Measurements from ENCODE around the gene JAML. TPM values are rescaled to one million over a fixed set of nuclear protein-coding genes. Genes with fewer than 3 reads are reported as not detected.

JAML gene
- total and polyA plus RNA-seq, 2 donors = 39.7 to 58.8 TPM

DNA sequence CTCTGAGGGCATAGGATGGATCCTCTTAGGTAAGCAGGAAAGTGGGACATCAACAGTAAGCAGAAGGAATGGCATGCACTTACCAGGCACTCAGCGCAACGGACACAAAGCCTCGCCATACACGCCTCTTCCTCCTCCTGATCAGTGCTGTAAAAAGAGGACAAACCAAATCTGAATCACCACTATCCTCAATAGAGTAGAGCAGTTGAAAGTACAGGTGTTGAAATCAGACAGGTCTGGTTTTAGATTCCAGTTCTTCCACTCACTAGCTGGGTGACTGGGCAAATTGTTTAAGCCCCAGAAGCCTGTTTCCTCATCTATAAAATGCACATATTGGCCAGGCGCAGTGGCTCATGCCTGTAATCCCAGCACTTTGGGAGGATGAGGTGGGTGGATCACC, 8.6 kb upstream of the JAML start:
- Histone ChIP-seq H3K9me3 (ENCODE audit: control insufficient read depth in 2 of 2, insufficient read depth in 1 of 2, low read length in 1 of 2) (no peaks in the 10 kb centered on the region), H3K27ac (ENCODE audit: low read depth in 1 of 2, low read length in 1 of 2) (no peak overlapping the region), H3K4me1 (ENCODE audit: control insufficient read depth in 2 of 2, insufficient read depth in 2 of 2, low read length in 2 of 2) (peaks cover 0 to 6% of the 10 kb centered on the region in 2 donors), H3K4me3 (ENCODE audit: low read length in 2 of 2) (no peak overlapping the region), H3K27me3 (ENCODE audit: control insufficient read depth in 2 of 2, insufficient read depth in 1 of 2, low read length in 1 of 2) (no peaks in the 10 kb centered on the region), H3K36me3 (ENCODE audit: control insufficient read depth in 2 of 2, insufficient read depth in 2 of 2, low read length in 1 of 2) (peaks cover 0 to 2% of the 10 kb centered on the region in 2 donors)
- DNase-seq (ENCODE audit: low read depth in 6 of 9, low spot score in 9 of 9) = no peak
- 98% methylated on average over 5 of the region's 5 CpGs for WGBS

DNA sequence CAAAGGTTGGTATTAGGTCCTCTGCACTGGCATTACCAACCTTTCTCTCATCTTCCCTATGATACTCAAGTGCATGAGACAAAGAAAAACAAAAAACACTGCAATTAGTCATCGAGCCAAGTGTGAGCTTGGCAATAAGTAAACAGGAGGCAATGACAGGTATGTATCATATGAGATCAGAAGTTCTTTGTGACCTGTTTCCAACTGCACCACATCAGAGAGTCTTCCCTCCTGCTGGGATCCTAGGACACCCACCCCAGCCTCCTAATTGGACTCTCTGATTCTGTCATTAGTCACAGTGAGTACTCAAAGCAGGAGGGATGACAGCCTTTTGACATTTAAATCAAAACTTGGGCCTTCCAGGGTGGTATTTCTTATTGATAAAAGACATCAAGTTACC, 7.8 kb upstream of the JAML start:
- Histone ChIP-seq H3K9me3 (ENCODE audit: control insufficient read depth in 2 of 2, insufficient read depth in 1 of 2, low read length in 1 of 2) (no peaks in the 10 kb centered on the region), H3K4me3 (ENCODE audit: low read length in 2 of 2) (no peak overlapping the region), H3K27me3 (ENCODE audit: control insufficient read depth in 2 of 2, insufficient read depth in 1 of 2, low read length in 1 of 2) (no peaks in the 10 kb centered on the region), H3K36me3 (ENCODE audit: control insufficient read depth in 2 of 2, insufficient read depth in 2 of 2, low read length in 1 of 2) (peaks cover 0 to 2% of the 10 kb centered on the region in 2 donors), H3K27ac (ENCODE audit: low read depth in 1 of 2, low read length in 1 of 2) (no peak overlapping the region), H3K4me1 (ENCODE audit: control insufficient read depth in 2 of 2, insufficient read depth in 2 of 2, low read length in 2 of 2) (peaks cover 4 to 10% of the 10 kb centered on the region in 2 donors)
- WGBS = 94% methylated on average over 1 of the region's 1 CpG
- DNase-seq (ENCODE audit: low read depth in 6 of 9, low spot score in 9 of 9) = no peak

GRCh38 chr11:118231461-118231860, 6.7 kb upstream of the JAML start:
- no peaks in the 10 kb centered on the region for H3K27me3 ChIP-seq (ENCODE audit: control insufficient read depth in 2 of 2, insufficient read depth in 1 of 2, low read length in 1 of 2)
- H3K4me3 ChIP-seq (ENCODE audit: low read length in 2 of 2) = no peak overlapping the region
- H3K4me1 ChIP-seq (ENCODE audit: control insufficient read depth in 2 of 2, insufficient read depth in 2 of 2, low read length in 2 of 2) = peaks cover 16 to 22% of the 10 kb centered on the region in 2 donors
- no peak for DNase-seq (ENCODE audit: low read depth in 6 of 9, low spot score in 9 of 9)
- H3K27ac ChIP-seq (ENCODE audit: low read depth in 1 of 2, low read length in 1 of 2) = no peak overlapping the region
- peaks cover 0 to 2% of the 10 kb centered on the region in 2 donors for H3K36me3 ChIP-seq (ENCODE audit: control insufficient read depth in 2 of 2, insufficient read depth in 2 of 2, low read length in 1 of 2)
- no peaks in the 10 kb centered on the region for H3K9me3 ChIP-seq (ENCODE audit: control insufficient read depth in 2 of 2, insufficient read depth in 1 of 2, low read length in 1 of 2)

GRCh38 chr11:118230088-118230487, 5.3 kb upstream of the JAML start:
- no peak overlapping the region for H3K27ac ChIP-seq (ENCODE audit: low read depth in 1 of 2, low read length in 1 of 2)
- H3K4me1 ChIP-seq (ENCODE audit: control insufficient read depth in 2 of 2, insufficient read depth in 2 of 2, low read length in 2 of 2) = peaks cover 24 to 35% of the 10 kb centered on the region in 2 donors
- no peak overlapping the region for H3K4me3 ChIP-seq (ENCODE audit: low read length in 2 of 2)
- H3K36me3 ChIP-seq (ENCODE audit: control insufficient read depth in 2 of 2, insufficient read depth in 2 of 2, low read length in 1 of 2) = peaks cover 0 to 2% of the 10 kb centered on the region in 2 donors
- 89% methylated on average over 3 of the region's 3 CpGs for WGBS
- no peaks in the 10 kb centered on the region for H3K27me3 ChIP-seq (ENCODE audit: control insufficient read depth in 2 of 2, insufficient read depth in 1 of 2, low read length in 1 of 2)
- DNase-seq (ENCODE audit: low read depth in 6 of 9, low spot score in 9 of 9) = no peak
- H3K9me3 ChIP-seq (ENCODE audit: control insufficient read depth in 2 of 2, insufficient read depth in 1 of 2, low read length in 1 of 2) = peaks cover 0 to 3% of the 10 kb centered on the region in 2 donors

DNA sequence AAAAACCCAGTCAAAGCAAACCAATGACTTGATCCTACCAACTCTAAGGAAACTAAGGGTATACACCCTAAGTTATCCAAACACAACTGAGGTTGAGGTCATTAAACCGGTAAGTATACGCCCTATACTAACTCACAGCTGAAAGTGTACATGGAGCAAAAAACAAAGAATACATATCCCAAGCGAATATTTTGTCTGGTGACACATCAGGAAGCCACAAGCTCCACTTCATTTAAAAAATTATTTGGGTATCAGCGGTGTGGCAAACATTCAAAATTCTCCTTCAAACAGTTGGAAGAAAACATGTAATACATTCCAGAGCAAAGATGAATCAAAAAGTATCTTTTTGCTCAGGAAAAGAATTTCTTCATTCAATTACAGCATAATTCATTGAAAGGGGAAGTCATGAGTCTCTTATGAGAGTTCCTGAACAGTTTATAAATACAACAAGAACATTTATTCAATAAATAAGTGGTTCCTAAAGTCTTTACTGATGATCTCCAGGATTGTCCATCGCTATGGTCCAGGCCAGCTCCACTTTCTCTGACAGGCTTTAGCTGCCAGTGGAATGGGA, 4.5 kb upstream of the JAML start:
- Histone ChIP-seq H3K36me3 (ENCODE audit: control insufficient read depth in 2 of 2, insufficient read depth in 2 of 2, low read length in 1 of 2) (no peaks in the 10 kb centered on the region), H3K4me3 (ENCODE audit: low read length in 2 of 2) (no peak overlapping the region), H3K4me1 (ENCODE audit: control insufficient read depth in 2 of 2, insufficient read depth in 2 of 2, low read length in 2 of 2) (peaks cover 25 to 42% of the 10 kb centered on the region in 2 donors), H3K27ac (ENCODE audit: low read depth in 1 of 2, low read length in 1 of 2) (no peak overlapping the region), H3K27me3 (ENCODE audit: control insufficient read depth in 2 of 2, insufficient read depth in 1 of 2, low read length in 1 of 2) (no peaks in the 10 kb centered on the region), H3K9me3 (ENCODE audit: control insufficient read depth in 2 of 2, insufficient read depth in 1 of 2, low read length in 1 of 2) (peaks cover 0 to 4% of the 10 kb centered on the region in 2 donors)
- WGBS = 65% methylated on average over 5 of the region's 5 CpGs
- DNase-seq (ENCODE audit: low read depth in 6 of 9, low spot score in 9 of 9) = no peak

DNA sequence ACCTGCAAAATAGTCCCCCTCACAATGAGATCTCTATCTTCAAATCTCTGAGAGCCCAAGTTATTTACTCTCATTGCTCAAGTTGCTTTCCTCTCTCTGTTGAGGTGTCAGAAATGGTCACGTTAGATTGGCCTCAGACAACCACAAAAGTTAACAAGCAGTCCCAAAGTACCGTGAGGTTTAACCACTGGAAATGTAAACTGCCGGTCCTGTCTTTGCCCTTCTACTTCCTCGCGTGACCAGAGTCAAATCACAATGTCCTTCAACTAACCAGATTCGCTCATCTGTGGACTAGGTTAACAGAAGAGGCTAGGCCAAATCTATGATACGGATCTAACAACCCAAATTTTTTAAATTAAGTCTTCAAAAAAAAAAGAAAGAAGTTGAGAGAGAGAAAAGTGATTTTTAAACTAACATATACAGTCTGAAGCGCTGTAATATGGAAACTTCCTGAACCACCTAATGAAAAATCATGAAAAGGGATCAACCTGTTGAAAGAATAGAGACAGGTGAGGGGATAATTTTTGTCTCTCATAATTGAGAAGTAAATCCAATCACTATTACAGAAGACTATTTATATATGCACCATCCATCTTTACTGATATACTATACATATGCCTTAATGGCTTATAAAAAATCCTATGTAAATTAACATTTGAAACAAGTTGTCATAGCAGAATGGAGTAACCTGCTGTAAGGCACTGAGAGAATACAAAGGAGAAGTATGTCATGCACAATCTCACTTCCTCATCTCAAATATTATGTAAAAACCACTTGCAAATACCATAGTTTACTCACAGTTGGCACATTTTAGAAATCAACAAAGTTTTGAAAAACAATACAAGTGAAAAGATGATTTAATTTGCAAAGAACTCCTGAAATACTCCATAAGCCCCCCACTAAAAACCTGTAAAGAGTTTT, 3.3 kb upstream of the JAML start:
- peak in 1 of 9 donors; percentile 70 for DNase-seq (ENCODE audit: low read depth in 6 of 9, low spot score in 9 of 9)
- Histone ChIP-seq H3K9me3 (ENCODE audit: control insufficient read depth in 2 of 2, insufficient read depth in 1 of 2, low read length in 1 of 2) (peaks cover 0 to 4% of the 10 kb centered on the region in 2 donors), H3K27ac (ENCODE audit: low read depth in 1 of 2, low read length in 1 of 2) (peak overlapping the region; percentile 64 to 73), H3K4me1 (ENCODE audit: control insufficient read depth in 2 of 2, insufficient read depth in 2 of 2, low read length in 2 of 2) (peaks cover 33 to 51% of the 10 kb centered on the region in 2 donors), H3K27me3 (ENCODE audit: control insufficient read depth in 2 of 2, insufficient read depth in 1 of 2, low read length in 1 of 2) (no peaks in the 10 kb centered on the region), H3K36me3 (ENCODE audit: control insufficient read depth in 2 of 2, insufficient read depth in 2 of 2, low read length in 1 of 2) (no peaks in the 10 kb centered on the region), H3K4me3 (ENCODE audit: low read length in 2 of 2) (no peak overlapping the region)
- 62% methylated on average over 8 of the region's 8 CpGs for WGBS

DNA sequence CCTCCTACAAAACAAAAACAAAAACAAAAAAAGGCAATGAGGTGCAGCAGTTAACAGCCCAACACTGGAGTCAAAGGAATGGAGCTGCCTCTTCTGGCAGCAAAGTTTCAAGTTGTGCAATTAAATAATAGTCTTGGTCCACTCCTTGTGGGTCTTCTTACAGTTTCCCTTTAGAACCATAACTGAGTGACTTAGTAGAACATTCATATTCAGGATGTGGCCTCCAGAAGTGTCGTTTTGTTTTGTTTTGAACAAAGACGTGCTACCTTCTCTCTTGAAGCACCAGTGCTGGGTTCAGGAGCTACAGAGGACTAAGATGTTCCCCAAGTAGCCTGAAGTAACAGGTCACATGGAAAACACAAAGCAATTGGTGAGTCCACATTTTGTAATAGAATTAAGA, 2.0 kb upstream of the JAML start:
- peak overlapping the region; percentile 73 to 79 for H3K27ac ChIP-seq (ENCODE audit: low read depth in 1 of 2, low read length in 1 of 2)
- H3K36me3 ChIP-seq (ENCODE audit: control insufficient read depth in 2 of 2, insufficient read depth in 2 of 2, low read length in 1 of 2) = no peaks in the 10 kb centered on the region
- peaks cover 33 to 59% of the 10 kb centered on the region in 2 donors for H3K4me1 ChIP-seq (ENCODE audit: control insufficient read depth in 2 of 2, insufficient read depth in 2 of 2, low read length in 2 of 2)
- H3K4me3 ChIP-seq (ENCODE audit: low read length in 2 of 2) = no peak overlapping the region
- peaks cover 0 to 4% of the 10 kb centered on the region in 2 donors for H3K9me3 ChIP-seq (ENCODE audit: control insufficient read depth in 2 of 2, insufficient read depth in 1 of 2, low read length in 1 of 2)
- WGBS = 19% methylated on average over 2 of the region's 2 CpGs
- no peaks in the 10 kb centered on the region for H3K27me3 ChIP-seq (ENCODE audit: control insufficient read depth in 2 of 2, insufficient read depth in 1 of 2, low read length in 1 of 2)
- peak in 1 of 9 donors; percentile 75 for DNase-seq (ENCODE audit: low read depth in 6 of 9, low spot score in 9 of 9)

- peak overlapping the region; percentile 39 to 73 for H3K27ac ChIP-seq (ENCODE audit: low read depth in 1 of 2, low read length in 1 of 2)
Observed at GRCh38 chr11:118226296-118226695, 1.5 kb upstream of the JAML start.

GRCh38 chr11:118223992-118224391, 819 bp downstream of the JAML start:
- WGBS = 49% methylated on average over 6 of the region's 6 CpGs
- DNase-seq (ENCODE audit: low read depth in 6 of 9, low spot score in 9 of 9) = peak in 1 of 9 donors; percentile 69
- peaks cover 0 to 4% of the 10 kb centered on the region in 2 donors for H3K9me3 ChIP-seq (ENCODE audit: control insufficient read depth in 2 of 2, insufficient read depth in 1 of 2, low read length in 1 of 2)
- peaks cover 33 to 56% of the 10 kb centered on the region in 2 donors for H3K4me1 ChIP-seq (ENCODE audit: control insufficient read depth in 2 of 2, insufficient read depth in 2 of 2, low read length in 2 of 2)
- no peaks in the 10 kb centered on the region for H3K27me3 ChIP-seq (ENCODE audit: control insufficient read depth in 2 of 2, insufficient read depth in 1 of 2, low read length in 1 of 2)
- H3K36me3 ChIP-seq (ENCODE audit: control insufficient read depth in 2 of 2, insufficient read depth in 2 of 2, low read length in 1 of 2) = no peaks in the 10 kb centered on the region
- peak overlapping the region; percentile 40 to 44 for H3K4me3 ChIP-seq (ENCODE audit: low read length in 2 of 2)
- H3K27ac ChIP-seq (ENCODE audit: low read depth in 1 of 2, low read length in 1 of 2) = peak overlapping the region; percentile 91 to 96

More at GRCh38 chr11:118226296-118226695, 1.5 kb upstream of the JAML start:
- Histone ChIP-seq H3K9me3 (ENCODE audit: control insufficient read depth in 2 of 2, insufficient read depth in 1 of 2, low read length in 1 of 2) (peaks cover 0 to 4% of the 10 kb centered on the region in 2 donors), H3K4me3 (ENCODE audit: low read length in 2 of 2) (no peak overlapping the region), H3K36me3 (ENCODE audit: control insufficient read depth in 2 of 2, insufficient read depth in 2 of 2, low read length in 1 of 2) (no peaks in the 10 kb centered on the region), H3K4me1 (ENCODE audit: control insufficient read depth in 2 of 2, insufficient read depth in 2 of 2, low read length in 2 of 2) (peaks cover 33 to 62% of the 10 kb centered on the region in 2 donors), H3K27me3 (ENCODE audit: control insufficient read depth in 2 of 2, insufficient read depth in 1 of 2, low read length in 1 of 2) (no peaks in the 10 kb centered on the region)
- WGBS = 64% methylated on average over 7 of the region's 7 CpGs
- peak in 1 of 9 donors; percentile 20 for DNase-seq (ENCODE audit: low read depth in 6 of 9, low spot score in 9 of 9)

Data from thymus (tissue), 11 donors.